Endothelial cell of umbilical vein (primary cell): ENCODE data around the gene DNAH9. TPM values are rescaled to one million over a fixed set of nuclear protein-coding genes. Genes with fewer than 3 reads are reported as not detected.

Experiments used
- BruUV-seq: library from RNA; stranded (reverse); fragments of 400-500 nt; replicated peaks from 2 replicates; lab custom pipeline; 2021; lab: Mats Ljungman, UMichigan
- CTCF ChIA-PET: fragments of 300-600, 350-600 bp; sonication (Branson Sonifier 250); formaldehyde crosslinking; loops from one replicate; lab custom pipeline; 2021; ENCODE audit warnings: antibody characterized with exemption, inconsistent platforms; lab: Charles Lee
- POLR2A ChIA-PET: fragments of 300-600, 350-600 bp; sonication (Branson Sonifier 250); formaldehyde crosslinking; loops from one replicate; lab custom pipeline; 2021; ENCODE audit warnings: antibody characterized with exemption, inconsistent platforms; lab: Charles Lee
- DNase-seq: peaks from one replicate; pipeline ENCODE4 v3.0.0-alpha.2; 2011; ENCODE audit warnings: low read depth, low spot score
- FAIRE-seq: peaks from 2 replicates; lab custom pipeline; 2011; peaks lifted over from hg19 to GRCh38; lab: Jason Lieb, UNC
- H2AFZ ChIP-seq: 2 replicates; pipeline ENCODE4 v1.6.0; 2012; ENCODE audit warnings: low read depth, low read length, control low read depth, inconsistent platforms
- H3K27ac ChIP-seq: 2 replicates; pipeline ENCODE4 v1.5.1; 2011; ENCODE audit warnings: low read depth, mild to moderate bottlenecking, control low read depth, low read length, moderate library complexity; ENCODE audit not compliant: insufficient read depth
- H3K27me3 ChIP-seq, 2 experiments: 2 replicates each; pipeline versions ENCODE4 v1.6.0 to v1.6.1; 2011; ENCODE audit warnings: low read length in 2 of 2, mixed read lengths in 1 of 2; ENCODE audit not compliant: control insufficient read depth in 2 of 2, insufficient read depth in 2 of 2
- H3K36me3 ChIP-seq, 2 experiments: 2 replicates in 1 of 2; 3 replicates in 1 of 2; pipeline ENCODE4 v1.5.1; 2011; ENCODE audit warnings: low read length in 2 of 2, mild to moderate bottlenecking in 1 of 2, moderate library complexity in 1 of 2; ENCODE audit not compliant: control insufficient read depth in 2 of 2, insufficient read depth in 2 of 2; ENCODE audit errors: extremely low read depth in 1 of 2
- H3K4me1 ChIP-seq: 3 replicates; pipeline ENCODE4 v1.5.1; 2011; ENCODE audit warnings: mild to moderate bottlenecking, low read length; ENCODE audit not compliant: control insufficient read depth, insufficient read depth; ENCODE audit errors: extremely low read depth
- H3K4me2 ChIP-seq: 2 replicates; pipeline ENCODE4 v1.6.1; 2011; ENCODE audit warnings: low read length, control low read depth, mixed read lengths; ENCODE audit not compliant: insufficient read depth
- H3K4me3 ChIP-seq, 3 experiments: fragments of 200-600 bp in 1 of 3; sonication (generic), shearing (Covaris generic) in 1 of 3; replicated peaks in 1 of 3; 2 replicates each; pipeline ENCODE4 v1.5.1; 2011 to 2016; ENCODE audit warnings: control low read depth in 3 of 3, low read length in 3 of 3, mild to moderate bottlenecking in 2 of 3, inconsistent platforms in 1 of 3, low read depth in 1 of 3, moderate library complexity in 1 of 3; ENCODE audit not compliant: insufficient read depth in 1 of 3
- H3K79me2 ChIP-seq: 2 replicates; pipeline ENCODE4 v1.6.0; 2012; ENCODE audit warnings: low read length, inconsistent platforms; ENCODE audit not compliant: control insufficient read depth, insufficient read depth
- H3K9ac ChIP-seq: replicated peaks from 2 replicates; pipeline ENCODE3; 2011; ENCODE audit warnings: low read length, control low read depth; ENCODE audit not compliant: insufficient read depth; ENCODE audit errors: extremely low read depth
- H3K9me1 ChIP-seq: replicated peaks from 3 replicates; pipeline ENCODE4 v1.6.0; 2011; ENCODE audit warnings: mild to moderate bottlenecking, low read length; ENCODE audit not compliant: control insufficient read depth, insufficient read depth; ENCODE audit errors: extremely low read depth
- H3K9me3 ChIP-seq: replicated peaks from 2 replicates; pipeline ENCODE4 v1.5.1; 2012; ENCODE audit warnings: low read length, inconsistent platforms; ENCODE audit not compliant: control insufficient read depth, insufficient read depth
- H4K20me1 ChIP-seq: replicated peaks from 2 replicates; pipeline ENCODE3; 2011; ENCODE audit warnings: mild to moderate bottlenecking, low read length; ENCODE audit not compliant: control insufficient read depth, insufficient read depth; ENCODE audit errors: extremely low read depth
- CTCF ChIP-seq, 2 donors: IDR thresholded peaks; 1 replicate in 1 of 2; 2 replicates in 1 of 2; pipeline ENCODE4 v1.5.1; 2011; ENCODE audit warnings: low read length in 2 of 2, mild to moderate bottlenecking in 2 of 2, moderate library complexity in 2 of 2, control low read depth in 1 of 2, inconsistent platforms in 1 of 2, low read depth in 1 of 2; ENCODE audit not compliant: insufficient read depth in 1 of 2; ENCODE audit errors: extremely low read depth in 1 of 2
- EZH2 ChIP-seq: IDR thresholded peaks from 2 replicates; pipeline ENCODE4 v1.6.1; 2012; ENCODE audit warnings: borderline replicate concordance, low read depth, mild to moderate bottlenecking, moderate library complexity, low read length, inconsistent platforms; ENCODE audit not compliant: severe bottlenecking
- FOS ChIP-seq: IDR thresholded peaks from 2 replicates; pipeline ENCODE4 v1.6.1; 2011; ENCODE audit warnings: mild to moderate bottlenecking, low read length, moderate library complexity, borderline replicate concordance; ENCODE audit not compliant: insufficient read depth
- GATA2 ChIP-seq: IDR thresholded peaks from 2 replicates; pipeline ENCODE4 v1.7.0; 2011; ENCODE audit warnings: low read depth, mild to moderate bottlenecking, moderate library complexity, mixed read lengths, low read length; ENCODE audit not compliant: insufficient read length, insufficient read depth
- JUN ChIP-seq: IDR thresholded peaks from 2 replicates; pipeline ENCODE4 v1.6.1; 2011; ENCODE audit warnings: borderline replicate concordance, low read depth; ENCODE audit not compliant: insufficient read length, insufficient read depth
- MAX ChIP-seq: IDR thresholded peaks from 2 replicates; pipeline ENCODE4 v1.6.1; 2011; ENCODE audit not compliant: insufficient read depth, insufficient read length
- MYC ChIP-seq: IDR thresholded peaks from one replicate; pipeline ENCODE4 v1.6.1; 2011; ENCODE audit warnings: mild to moderate bottlenecking, low read depth, low read length
- POLR2A ChIP-seq: IDR thresholded peaks from 2 replicates; pipeline ENCODE4 v1.6.1; 2012; ENCODE audit warnings: low read depth, mild to moderate bottlenecking, control low read depth, low read length
- POLR2AphosphoS5 ChIP-seq: IDR thresholded peaks from 2 replicates; pipeline ENCODE4 v1.6.1; 2012; ENCODE audit warnings: low read depth, mild to moderate bottlenecking, control low read depth, low read length, moderate library complexity; ENCODE audit not compliant: insufficient read depth
- dilution Hi-C: fragments of 300-500 bp; cut with MboI; formaldehyde crosslinking; loops from one replicate; pipeline ENCODE4 v1.15.0; 2019; ENCODE audit warnings: low sequenced_read_pairs; ENCODE audit not compliant: extremely low pct_ligation_motif_present
- intact Hi-C: fragments of 100-400 bp; cut with micrococcal nuclease; formaldehyde crosslinking; loops from one replicate; pipeline ENCODE4 v1.10.0; 2022
- polyA plus RNA-seq, 4 experiments: library from polyadenylated mRNA; depleted of rRNA in 3 of 4; stranded (reverse) in 3 of 4; unstranded in 1 of 4; fragments of >200 nt; gene quantifications; 2 replicates each; pipeline versions ENCODE4 v1.2.1 to v1.2.3, GENCODE V29; 2011 to 2012; ENCODE audit warnings: missing spikeins in 1 of 4
- total RNA-seq: library from RNA; stranded (reverse); gene quantifications from 2 replicates; pipeline ENCODE4 v1.2.3, GENCODE V29; 2021

The DNAH9 gene
- total and polyA plus RNA-seq, 2 donors (not counting 3 experiments of a cell fraction or from before 2014, with no cell fraction given) = not detected

- CTCF ChIA-PET = no interaction called here
- POLR2A ChIA-PET = no interaction called here
- DNase-seq = no peak
- H3K9ac ChIP-seq = no peak overlapping the region
- TF ChIP-seq POLR2A = no peak
- TF ChIP-seq JUN = no peak
- no peak for TF ChIP-seq POLR2AphosphoS5
- no peak for TF ChIP-seq MYC
- no peak for TF ChIP-seq CTCF (IDR thresholded peaks at IDR 0.05; ENCODE audit: extremely low read depth in 1 of 2, insufficient read depth in 1 of 2, low read depth in 1 of 2, low read length in 2 of 2)
- no peak for TF ChIP-seq GATA2
- H3K79me2 ChIP-seq = no peaks in the 10 kb centered on the region
- no peaks in the 10 kb centered on the region for H4K20me1 ChIP-seq
- intact Hi-C loops = no loop called here
- no peak overlapping the region for H3K4me3 ChIP-seq
- H3K9me3 ChIP-seq = peaks cover 4% of the 10 kb centered on the region
- H3K4me1 ChIP-seq = no peaks in the 10 kb centered on the region
- H2AFZ ChIP-seq = no peak overlapping the region
- FAIRE-seq = no peak
- H3K27ac ChIP-seq = no peak overlapping the region
- no TSS peak for BruUV-seq
- no peak overlapping the region for H3K4me2 ChIP-seq
- H3K9me1 ChIP-seq = no peaks in the 10 kb centered on the region
- no peaks in the 10 kb centered on the region for H3K27me3 ChIP-seq
- H3K36me3 ChIP-seq = no peaks in the 10 kb centered on the region
- dilution Hi-C loops = no loop called here
Measured at GRCh38 chr17:11682646-11683045, 84.4 kb downstream of the DNAH9 start.

DNA sequence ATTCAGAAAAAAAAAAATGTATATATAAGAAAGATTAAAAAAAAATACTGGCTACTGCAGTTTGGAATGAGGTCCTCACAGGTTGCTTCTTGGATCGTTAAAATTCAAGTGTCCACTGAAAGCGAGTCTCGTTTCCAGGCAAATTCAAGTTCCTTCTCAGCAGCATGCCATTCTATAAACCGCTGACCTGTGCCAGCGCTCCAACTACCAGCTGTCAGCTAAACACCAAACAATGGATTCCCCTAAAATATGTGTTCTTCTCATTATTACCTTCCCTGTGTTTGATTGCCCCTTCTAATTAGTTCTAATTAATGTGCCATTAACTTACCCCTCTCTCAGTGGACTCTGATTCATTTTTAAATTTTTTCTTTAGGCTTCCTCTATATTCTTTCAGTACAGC lies 92.4 kb downstream of the DNAH9 start:
- H4K20me1 ChIP-seq = no peaks in the 10 kb centered on the region
- ChIA-PET POLR2A (no interaction called here), CTCF (no interaction called here)
- intact Hi-C loops (no loop called here), dilution Hi-C loops (no loop called here)
- H3K27me3 ChIP-seq = no peaks in the 10 kb centered on the region
- H3K36me3 ChIP-seq = no peaks in the 10 kb centered on the region
- no TSS peak for BruUV-seq
- TF ChIP-seq GATA2 (no peak), CTCF (IDR thresholded peaks at IDR 0.05; ENCODE audit: extremely low read depth in 1 of 2, insufficient read depth in 1 of 2, low read depth in 1 of 2, low read length in 2 of 2) (no peak), EZH2 (no peak), JUN (no peak), POLR2AphosphoS5 (no peak), FOS (no peak), MAX (no peak), MYC (no peak), POLR2A (no peak)
- no peak overlapping the region for H3K4me2 ChIP-seq
- no peak overlapping the region for H2AFZ ChIP-seq
- H3K9me1 ChIP-seq = no peaks in the 10 kb centered on the region
- DNase-seq = no peak
- H3K4me1 ChIP-seq = no peaks in the 10 kb centered on the region
- no peaks in the 10 kb centered on the region for H3K79me2 ChIP-seq
- H3K9me3 ChIP-seq = no peaks in the 10 kb centered on the region
- FAIRE-seq = no peak
- no peak overlapping the region for H3K9ac ChIP-seq
- H3K27ac ChIP-seq = no peak overlapping the region
- no peak overlapping the region for H3K4me3 ChIP-seq
